ENCODE measurements around the gene PALS2.

The PALS2 gene, protein sequence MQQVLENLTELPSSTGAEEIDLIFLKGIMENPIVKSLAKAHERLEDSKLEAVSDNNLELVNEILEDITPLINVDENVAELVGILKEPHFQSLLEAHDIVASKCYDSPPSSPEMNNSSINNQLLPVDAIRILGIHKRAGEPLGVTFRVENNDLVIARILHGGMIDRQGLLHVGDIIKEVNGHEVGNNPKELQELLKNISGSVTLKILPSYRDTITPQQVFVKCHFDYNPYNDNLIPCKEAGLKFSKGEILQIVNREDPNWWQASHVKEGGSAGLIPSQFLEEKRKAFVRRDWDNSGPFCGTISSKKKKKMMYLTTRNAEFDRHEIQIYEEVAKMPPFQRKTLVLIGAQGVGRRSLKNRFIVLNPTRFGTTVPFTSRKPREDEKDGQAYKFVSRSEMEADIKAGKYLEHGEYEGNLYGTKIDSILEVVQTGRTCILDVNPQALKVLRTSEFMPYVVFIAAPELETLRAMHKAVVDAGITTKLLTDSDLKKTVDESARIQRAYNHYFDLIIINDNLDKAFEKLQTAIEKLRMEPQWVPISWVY

DNA sequence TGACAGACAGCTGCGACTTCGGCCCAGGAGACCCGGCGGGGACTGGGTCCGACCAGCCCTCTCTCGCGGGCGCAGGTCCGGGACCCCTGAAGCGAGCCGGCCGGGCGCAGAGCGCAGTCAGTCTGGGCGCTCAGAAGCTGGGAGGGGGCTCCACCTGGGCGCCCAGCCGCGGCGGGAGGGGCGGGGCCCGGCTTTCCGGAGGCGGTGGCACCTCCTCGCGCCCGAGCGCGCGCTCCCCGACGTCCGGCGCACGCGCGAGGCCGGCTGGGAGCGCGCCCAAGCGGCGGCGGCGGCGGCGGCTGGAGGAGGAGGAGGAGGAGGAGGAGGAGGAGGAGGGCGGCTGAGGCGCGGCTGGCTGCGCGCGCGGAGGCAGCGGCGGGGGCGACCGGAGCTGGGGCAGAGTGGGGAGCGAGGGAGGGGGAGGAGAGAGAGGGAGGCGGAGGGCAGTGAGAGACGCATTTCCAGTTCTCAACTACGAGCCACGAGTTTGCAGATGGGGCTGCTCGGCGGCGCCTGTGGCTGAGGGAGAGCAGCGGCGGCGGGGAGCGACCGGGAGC is at the start of gene PALS2:
TSS of gene PALS2 (plus strand) at position 456 of the 557 bp plus-strand sequence. CDS start 50,216 bp downstream, outside the sequence.
- peak; percentile 70 for FAIRE-seq
- DNase-seq (ENCODE audit: extremely low spot score, insufficient read length, low read depth), result peak; percentile 73

DNA sequence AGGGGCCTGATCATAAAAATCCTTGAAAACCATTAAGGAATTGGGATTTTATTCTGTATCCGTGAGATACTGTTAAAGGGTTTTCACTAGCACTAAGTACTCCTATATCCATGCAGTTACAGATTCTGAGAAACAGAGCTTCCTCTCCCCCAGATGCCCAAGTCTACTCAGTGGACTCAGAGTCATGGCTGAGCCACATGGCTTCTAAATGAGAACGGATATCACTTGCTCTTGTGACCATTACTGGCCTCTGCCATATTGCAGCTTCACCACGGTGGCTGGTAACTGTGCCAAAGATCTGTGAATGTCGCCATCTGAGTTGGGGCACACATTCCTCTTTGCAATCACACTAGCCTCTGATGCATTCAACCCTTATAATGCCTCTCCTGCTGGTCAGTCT is 42.0 kb upstream of the PALS2 start:
- DNase-seq (ENCODE audit: extremely low spot score, insufficient read length, low read depth) (no peak), FAIRE-seq (no peak)

DNA sequence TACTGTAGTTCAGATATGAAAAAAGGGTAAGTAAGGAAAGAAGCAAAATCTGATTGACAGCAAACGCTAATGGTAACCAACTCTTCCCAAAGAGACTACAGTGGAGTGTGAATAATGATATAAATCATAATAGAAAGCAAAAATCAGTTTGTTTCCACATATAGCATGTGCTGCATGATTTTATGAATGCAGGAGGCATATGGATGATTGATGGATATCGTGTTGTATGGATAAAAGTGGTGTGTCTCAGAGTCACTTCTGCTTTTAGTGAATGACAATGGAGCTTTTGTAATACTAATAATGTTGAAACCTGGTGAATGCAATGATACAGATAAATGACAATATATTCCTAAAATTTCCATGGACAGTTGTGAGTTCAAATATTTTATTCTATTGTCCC is 36.6 kb upstream of the PALS2 start:
- DNase-seq (ENCODE audit: extremely low spot score, insufficient read length, low read depth), result no peak
- FAIRE-seq, result no peak

DNA sequence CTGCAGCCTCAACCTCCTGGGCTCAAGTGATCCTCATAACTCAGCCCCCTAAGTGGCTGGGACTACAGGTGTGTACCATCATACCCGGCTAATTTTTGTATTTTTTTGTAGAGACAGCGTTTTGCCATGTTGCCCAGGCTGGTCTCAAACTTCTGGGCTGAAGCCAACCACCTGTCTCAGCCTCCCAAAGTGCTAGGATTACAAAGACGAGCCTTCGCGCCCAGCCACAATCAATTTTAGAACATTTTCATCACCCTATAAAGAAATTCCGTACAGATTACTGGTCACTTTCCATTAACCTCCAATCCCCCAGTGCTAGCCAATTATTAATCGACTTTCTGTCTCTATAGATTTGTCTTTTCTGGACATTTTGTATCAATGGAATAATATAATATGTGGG is 32.3 kb upstream of the PALS2 start:
- DNase-seq (ENCODE audit: extremely low spot score, insufficient read length, low read depth), result no peak
- FAIRE-seq, result no peak

DNA sequence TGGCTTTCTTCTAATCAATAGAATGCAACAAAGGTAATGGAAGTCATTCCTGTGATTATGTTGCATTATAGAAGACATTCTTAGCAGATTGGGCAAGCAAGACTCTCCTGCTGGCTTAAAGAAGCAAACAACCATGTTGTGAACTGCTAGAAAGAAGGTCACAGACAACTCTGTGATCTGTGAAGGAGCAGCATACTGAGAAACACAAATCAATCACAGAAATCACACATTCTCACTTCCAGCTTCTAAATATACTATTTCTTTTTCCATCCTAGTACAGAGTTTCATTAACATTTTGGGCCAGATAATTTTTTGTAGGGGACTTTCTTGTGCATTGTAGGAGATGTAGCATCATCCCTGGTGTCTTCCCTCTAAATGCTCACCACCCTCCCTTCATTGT is 28.0 kb upstream of the PALS2 start:
- FAIRE-seq, result no peak
- DNase-seq (ENCODE audit: extremely low spot score, insufficient read length, low read depth), result no peak

DNA sequence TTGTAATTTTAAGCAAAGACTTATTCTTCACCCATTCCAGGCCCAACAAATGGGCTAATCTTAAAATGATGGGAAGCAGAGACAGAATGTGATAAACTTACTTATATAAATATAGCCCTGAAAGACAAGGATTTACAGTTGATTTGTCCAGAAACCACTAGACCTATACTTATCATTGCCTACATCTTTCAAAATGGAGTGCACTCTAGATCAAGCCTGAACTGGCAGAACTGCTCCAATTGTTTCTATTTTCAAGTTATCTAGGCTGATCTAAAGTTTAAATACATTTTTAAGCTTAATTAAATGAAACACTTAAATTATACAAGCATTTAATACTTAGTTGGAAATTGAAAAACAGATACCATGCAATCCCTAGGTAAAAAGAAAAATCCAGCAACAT is 24.9 kb upstream of the PALS2 start:
- FAIRE-seq (no peak), DNase-seq (ENCODE audit: extremely low spot score, insufficient read length, low read depth) (no peak)

DNA sequence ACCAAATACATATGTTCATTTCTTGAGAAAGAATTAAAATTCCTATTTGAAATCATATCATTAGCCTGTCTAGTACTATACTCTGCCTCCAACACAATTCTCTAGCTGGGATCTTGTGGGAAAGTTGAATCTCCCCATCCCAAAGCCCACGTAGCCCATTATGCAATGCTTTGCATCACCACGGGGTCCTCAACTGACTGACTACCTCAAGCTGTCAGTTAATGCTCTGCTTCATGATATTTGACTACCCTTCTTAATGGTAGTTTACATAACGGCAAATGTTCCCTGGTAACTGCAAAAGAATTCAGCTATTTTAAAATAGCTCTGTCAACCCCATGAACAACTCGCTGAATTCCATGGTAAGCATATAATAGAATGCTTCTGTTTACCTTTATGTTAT is 23.3 kb upstream of the PALS2 start:
- no peak for FAIRE-seq
- DNase-seq (ENCODE audit: extremely low spot score, insufficient read length, low read depth), result no peak

DNA sequence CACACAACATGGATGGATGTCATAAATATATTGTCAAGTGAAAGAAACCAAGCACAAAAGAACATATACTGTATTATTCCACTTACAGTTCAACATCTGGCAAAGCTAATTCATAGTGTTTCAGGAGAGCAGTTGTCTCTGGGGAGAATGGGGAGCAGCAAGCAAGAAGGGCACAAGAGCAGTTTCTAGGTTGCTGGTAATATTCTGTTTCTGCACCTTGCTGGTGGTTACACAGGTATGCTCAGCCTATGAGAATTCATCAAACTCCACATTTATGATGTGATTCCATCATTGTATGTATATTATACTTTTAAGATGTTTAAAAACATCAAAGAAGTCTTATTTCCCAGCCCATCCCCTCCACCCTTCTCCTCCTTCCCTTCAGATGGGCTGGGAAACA is 18.1 kb upstream of the PALS2 start:
- no peak for FAIRE-seq
- DNase-seq (ENCODE audit: extremely low spot score, insufficient read length, low read depth), result no peak

DNA sequence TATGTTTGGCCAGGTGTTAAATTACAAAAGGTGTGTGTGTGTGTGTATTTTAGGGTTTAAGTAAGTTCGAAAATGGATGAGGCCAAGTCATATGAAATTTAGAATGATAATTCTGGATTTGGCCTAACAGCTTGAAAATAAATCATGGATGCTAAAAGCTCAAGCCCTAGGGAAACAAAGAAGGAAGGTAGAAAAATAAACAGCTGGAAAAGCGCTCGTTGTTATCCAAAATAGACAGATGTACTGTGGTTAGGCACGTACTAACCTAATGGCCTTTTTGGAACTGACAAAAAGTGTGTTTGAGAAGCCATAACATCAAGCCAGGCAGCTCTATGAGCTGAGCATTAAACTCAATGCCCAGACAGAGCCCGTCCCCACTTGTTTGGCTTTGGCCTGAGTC is 17.5 kb upstream of the PALS2 start:
- FAIRE-seq, result no peak

DNA sequence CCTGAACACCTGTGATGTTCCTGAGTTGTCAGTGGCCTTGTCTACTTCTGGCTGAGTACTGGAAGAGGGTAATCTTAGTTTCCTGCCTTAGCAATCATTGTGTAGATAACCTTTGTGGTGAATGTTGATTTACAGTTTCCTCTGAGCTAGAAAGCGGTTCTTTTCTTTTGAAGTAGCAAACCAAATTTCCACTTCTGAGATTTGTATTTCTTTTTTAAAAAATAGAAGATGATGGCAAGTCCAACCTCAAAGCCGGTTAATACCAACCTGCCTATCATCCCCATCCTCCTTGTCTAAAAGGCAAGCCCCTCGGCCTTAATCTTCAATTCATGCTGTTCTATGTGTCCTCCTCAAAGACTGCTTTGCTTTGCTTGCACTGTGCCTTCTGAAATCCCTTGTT is 12.5 kb upstream of the PALS2 start:
- no peak for FAIRE-seq
- DNase-seq (ENCODE audit: extremely low spot score, insufficient read length, low read depth), result no peak

More for the DNA sequence above, 17.5 kb upstream of the PALS2 start:
- DNase-seq (ENCODE audit: extremely low spot score, insufficient read length, low read depth), result no peak

DNA sequence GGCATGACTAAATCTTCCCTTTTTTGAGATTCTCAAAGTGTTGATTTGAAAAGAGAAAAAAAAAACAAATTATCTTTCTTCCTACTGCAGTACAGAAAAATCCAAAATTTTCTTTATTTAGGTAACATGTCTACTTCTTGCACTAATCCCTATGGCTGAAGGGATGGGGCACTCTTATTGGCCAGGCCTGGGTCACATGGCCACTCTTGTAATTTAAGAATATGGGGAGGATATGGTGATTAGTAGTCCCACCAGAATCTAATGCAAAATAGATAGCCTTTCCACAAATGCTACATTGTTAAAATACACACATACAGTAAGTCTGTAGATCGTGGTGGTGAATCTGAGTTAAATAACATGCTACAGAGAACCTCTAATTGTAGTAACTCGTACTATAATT is 7.0 kb upstream of the PALS2 start:
- FAIRE-seq (no peak), DNase-seq (ENCODE audit: extremely low spot score, insufficient read length, low read depth) (no peak)

DNA sequence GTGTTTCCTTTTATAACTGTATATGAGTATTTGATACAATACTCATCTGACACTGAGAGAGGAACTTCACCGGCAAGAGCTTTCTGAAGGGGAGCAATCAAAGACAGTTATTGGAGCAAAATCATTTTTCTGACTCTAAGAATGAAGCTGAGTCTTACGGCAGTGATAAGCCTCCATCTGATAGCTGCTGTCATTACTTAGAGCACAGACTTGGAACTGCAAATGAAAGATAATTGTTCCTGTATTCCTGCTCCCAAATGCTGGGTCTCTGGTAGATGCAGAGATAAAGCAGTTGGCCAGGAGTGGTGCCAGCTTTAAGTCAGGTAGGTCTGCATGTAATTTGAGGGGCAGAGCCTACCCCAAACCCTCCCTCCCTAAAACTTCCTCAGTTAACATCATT is 2.3 kb upstream of the PALS2 start:
- FAIRE-seq (no peak), DNase-seq (ENCODE audit: extremely low spot score, insufficient read length, low read depth) (no peak)

DNA sequence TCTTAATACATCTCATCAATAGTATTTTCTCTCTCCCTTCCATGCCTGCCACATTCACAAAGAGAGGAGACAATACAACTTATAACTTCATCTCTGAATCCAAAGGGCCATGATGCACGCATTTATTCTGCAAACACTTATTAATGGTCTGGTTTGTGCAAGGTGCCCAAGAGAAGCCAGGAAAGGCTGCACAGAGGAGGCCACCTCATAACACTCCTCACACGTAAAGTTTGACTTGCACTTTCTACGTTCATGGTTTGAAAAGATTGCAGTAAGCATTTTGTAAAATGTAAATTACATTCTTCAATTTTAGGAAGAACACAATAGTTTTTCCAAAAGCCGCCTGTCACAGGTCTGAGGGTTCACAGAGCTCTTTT is 1.2 kb upstream of the PALS2 start:
- DNase-seq (ENCODE audit: extremely low spot score, insufficient read length, low read depth) (no peak), FAIRE-seq (no peak)

DNA sequence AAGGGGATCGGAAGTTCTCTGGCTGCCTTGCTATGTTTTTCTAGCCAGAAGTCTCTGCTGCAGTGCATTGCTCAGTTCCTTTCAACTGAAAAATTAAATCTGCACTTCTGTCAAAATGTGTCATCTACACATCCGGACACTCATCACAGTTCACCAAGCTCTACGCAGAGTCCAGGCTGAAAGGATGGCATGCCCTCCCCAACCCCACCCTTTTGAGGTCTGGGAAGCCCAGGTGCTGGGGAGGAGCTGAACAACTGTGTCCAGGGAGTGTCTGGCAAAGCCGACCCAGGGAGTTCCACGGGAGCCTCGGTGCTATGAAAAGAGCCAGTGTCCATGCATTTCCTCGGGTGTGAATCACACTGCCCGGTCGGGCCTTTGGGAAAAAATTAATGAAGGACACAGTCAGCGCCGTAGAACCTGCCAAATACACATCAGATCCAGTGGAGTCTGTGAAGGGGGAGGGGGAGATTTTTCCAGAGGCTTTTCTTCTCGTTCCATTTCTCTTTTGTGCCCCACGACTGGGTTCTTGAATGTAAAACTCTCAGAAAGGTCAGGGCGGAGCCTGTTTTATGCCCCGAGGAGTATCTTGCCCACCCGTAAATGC is 757 bp upstream of the PALS2 start:
- peak; percentile 76 for FAIRE-seq
- DNase-seq (ENCODE audit: extremely low spot score, insufficient read length, low read depth), result no peak

DNA sequence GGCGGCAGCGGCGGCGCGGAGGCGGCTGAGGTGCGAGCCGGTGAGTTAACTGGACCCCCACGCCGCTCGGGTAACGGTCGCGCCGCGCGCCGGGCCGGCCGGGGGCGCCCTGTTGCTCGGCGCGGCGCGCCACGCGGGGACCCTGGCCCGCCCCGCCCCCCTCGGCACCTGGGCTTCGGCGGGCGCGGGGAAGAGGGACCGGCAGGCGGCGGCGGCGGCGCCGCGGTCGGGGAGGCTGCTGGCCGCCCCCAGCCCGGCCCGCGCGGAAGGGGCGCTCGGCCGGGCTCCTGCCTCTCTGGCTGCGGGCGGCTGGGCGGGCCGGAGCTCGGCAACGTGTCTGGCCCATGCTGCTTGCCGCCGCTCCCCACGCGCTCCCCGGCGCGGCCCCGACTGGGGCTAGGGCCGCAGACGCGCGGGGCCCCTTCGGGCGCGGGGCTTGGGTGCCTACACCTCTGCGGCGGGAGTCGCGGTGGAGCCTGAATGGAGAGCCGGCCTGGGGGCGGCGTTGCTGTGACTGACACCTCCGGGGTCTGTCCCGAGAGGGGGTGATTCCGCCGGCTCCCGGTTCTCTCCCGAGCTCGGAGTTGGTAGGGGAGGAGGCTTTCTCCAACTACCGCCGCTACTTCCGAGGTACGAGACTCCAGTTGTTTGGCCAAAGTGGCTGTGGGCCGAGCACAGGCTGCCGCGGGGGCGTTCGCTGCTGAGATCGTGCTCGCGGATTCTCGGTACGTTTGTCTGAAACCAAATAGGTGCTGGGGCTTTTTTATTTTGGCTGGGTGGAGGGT is 494 bp downstream of the PALS2 start:
- FAIRE-seq, result peak; percentile 76
- no peak for DNase-seq (ENCODE audit: extremely low spot score, insufficient read length, low read depth)

DNA sequence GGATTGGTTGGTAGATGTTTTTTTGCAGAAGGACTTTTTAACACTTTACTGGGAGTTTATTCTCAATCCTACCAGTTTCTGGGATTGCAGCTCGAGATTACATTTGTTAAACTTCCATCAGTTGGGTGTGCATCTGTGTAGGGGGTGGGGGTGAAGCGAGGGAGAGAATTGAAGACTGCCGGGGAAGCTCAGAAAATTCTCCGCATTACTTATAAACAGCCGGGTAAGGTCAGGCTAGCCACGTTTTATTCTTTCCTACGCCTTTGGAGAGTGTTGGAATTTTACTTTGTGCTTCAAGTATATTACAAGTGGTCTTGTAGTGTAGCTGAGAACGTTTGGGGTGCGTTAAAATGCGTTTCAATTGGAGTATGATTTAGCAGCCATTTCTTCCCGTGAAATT is 1.1 kb downstream of the PALS2 start:
- no peak for DNase-seq (ENCODE audit: extremely low spot score, insufficient read length, low read depth)

DNA sequence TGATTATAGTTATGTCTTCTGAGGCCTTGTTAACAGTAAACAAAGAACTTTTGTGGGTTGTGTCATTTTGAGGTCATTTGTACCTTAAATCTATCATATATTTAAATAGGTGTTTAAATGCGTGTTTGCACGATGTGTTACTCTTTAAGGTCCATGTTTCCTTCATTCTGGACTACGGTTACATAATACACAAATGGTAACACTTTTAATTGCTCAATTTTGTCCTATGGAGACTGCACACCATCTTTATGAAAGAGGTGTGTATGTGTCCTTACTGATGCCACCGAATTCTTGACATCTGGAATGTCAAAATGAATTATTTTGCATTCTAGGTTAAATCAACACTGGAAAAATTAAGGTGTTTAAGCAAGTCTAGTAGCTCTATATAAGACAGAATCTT is 1.7 kb downstream of the PALS2 start:
- DNase-seq (ENCODE audit: extremely low spot score, insufficient read length, low read depth), result no peak

More for the DNA sequence above, 1.1 kb downstream of the PALS2 start:
- no peak for FAIRE-seq

DNA sequence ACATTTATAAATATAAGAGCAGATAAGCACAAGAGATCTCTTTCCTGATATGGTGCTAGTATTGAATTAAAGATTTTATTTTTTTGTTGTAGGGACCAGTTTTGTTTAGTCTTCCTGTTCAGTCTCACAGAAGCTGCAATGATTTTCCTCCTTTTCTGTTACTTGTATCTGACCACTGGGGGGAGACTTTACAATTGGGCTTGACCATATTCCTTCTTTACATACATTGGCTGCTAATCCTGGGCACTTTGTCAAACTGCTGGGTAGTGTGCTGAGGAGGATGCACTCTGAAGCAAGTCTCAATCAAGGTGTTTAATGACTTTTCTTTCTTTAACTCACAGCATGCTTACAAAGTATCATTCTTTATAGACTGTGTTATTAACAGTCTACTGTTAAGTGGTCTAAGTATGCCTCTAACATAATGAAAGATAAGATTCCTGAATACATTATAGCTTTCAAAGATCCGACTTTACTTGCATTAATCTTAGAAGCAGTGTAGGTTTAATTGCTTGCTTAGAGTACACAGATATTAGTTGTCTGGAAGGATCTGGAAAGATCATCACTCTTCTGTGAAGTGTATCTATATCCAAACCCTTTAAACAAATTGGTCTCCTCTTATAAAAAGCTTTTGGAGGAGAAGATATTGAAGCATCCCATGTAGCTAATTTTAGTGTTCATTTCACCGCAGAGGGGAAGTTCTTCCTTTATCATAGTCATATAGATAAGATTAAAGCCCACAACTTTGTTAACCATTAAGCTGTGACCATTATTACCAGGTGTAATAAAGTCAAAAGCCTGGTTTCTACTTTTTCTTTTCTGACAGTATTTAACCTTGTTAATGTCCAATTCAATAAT is 3.1 kb downstream of the PALS2 start:
- FAIRE-seq (peak; percentile 98), DNase-seq (ENCODE audit: extremely low spot score, insufficient read length, low read depth) (no peak)

More for the DNA sequence above, 1.7 kb downstream of the PALS2 start:
- no peak for FAIRE-seq

DNA sequence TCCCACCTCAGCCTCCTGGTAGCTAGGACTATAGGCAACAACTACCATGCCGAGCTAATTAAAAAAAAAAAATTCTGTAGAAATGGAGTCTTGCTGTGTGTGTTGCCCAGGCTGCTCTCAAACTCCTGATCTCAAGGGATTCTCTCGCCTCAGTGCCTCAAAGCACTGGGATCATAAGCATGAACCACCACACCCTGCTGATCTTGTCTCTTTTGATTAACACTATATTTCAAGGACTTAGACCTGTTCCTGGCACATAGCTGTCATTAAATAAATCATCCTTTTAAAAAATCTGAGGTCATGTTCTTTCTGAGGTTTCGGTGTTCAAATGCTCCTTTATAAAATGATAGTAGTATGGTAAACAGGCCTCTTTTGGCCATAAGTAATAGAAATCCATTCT is 4.8 kb downstream of the PALS2 start:
- no peak for FAIRE-seq
- DNase-seq (ENCODE audit: extremely low spot score, insufficient read length, low read depth), result no peak
